Measurements from ENCODE around the gene VPS16.

GRCh38 chr20:2817891-2818595 lies 22.5 kb upstream of the VPS16 start:
- TF ChIP-seq ZNF639 (tag by site-specific recombination; IDR thresholded peaks at IDR 0.05) (no peak), CTCF (tag by site-specific recombination; IDR thresholded peaks at IDR 0.05) (no peak), KLF8 (tag by site-specific recombination; IDR thresholded peaks at IDR 0.05) (no peak), ZBTB7A (tag by site-specific recombination; IDR thresholded peaks at IDR 0.05; ENCODE audit: low read depth) (no peak), KLF16 (tag by site-specific recombination; IDR thresholded peaks at IDR 0.05) (no peak), ZBTB11 (tag by site-specific recombination; conservative IDR thresholded peaks at IDR 0.05; ENCODE audit: low read depth) (no peak), ZNF423 (tag by site-specific recombination; IDR thresholded peaks at IDR 0.05) (no peak), PATZ1 (tag by site-specific recombination; IDR thresholded peaks at IDR 0.05) (no peak), KLF1 (tag by site-specific recombination; IDR thresholded peaks at IDR 0.05) (no peak), ZBTB26 (tag by site-specific recombination; optimal IDR thresholded peaks at IDR 0.05) (no peak), ATF2 (tag by site-specific recombination; IDR thresholded peaks at IDR 0.05; ENCODE audit: low read depth) (no peak), ZNF24 (tag by site-specific recombination; IDR thresholded peaks at IDR 0.05) (no peak), ZNF174 (tag by site-specific recombination; IDR thresholded peaks at IDR 0.05) (no peak)
